NCI-H2196 treated with DMSO at 0.1 percent for 48 hours (cell line): ENCODE results near the gene TIAM1.

Experiments
- DNase-seq: peaks from one replicate; lab custom pipeline; 2025; ENCODE audit not compliant: unreplicated experiment; lab: John Stamatoyannopoulos, UW

Gene TIAM1

GRCh38 chr21:31290765-31291164, 53.3 kb downstream of the TIAM1 start:
- no peak for DNase-seq

- DNase-seq = no peak
Measured at GRCh38 chr21:31289702-31290101, 54.4 kb downstream of the TIAM1 start.

- DNase-seq = no peak
Measured at GRCh38 chr21:31288191-31288590, 55.9 kb downstream of the TIAM1 start.

DNA sequence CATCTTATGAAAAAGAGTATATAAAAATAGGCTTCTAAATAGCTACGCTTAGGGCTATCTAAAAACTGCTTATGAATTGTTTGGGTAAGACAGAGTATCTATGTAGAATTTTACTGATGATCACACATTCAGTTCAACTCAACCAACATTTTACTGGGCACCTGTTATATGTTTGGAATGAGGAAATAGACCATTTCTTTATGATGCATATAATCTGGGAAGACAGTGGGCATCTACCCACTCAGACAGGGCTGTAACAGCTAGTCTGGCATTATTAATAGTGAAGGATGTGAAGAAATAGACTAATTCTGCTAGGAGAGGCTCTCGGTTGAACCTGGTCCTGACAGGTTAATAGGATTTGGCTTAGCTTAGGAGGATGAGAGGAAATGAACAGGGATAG, 56.9 kb downstream of the TIAM1 start:
- no peak for DNase-seq

DNA sequence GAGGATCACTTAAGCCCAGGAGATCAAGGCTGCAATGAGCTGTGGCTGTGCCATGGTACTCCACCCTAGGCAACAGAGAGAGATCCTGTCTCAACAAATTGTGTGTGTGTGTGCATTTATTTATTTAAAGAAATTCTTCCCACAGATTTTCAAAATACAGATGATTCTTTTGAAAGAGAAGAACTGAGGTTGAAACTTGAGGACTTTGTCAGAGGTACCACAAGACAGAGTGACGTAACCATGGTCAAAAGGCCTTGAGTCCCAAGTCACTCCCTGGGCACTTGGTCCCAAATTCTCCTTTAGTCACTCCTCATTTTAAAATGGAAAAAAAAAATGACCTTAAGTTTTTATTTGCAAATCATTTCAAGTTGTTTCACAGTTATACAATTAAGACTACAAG, 57.4 kb downstream of the TIAM1 start:
- no peak for DNase-seq

DNA sequence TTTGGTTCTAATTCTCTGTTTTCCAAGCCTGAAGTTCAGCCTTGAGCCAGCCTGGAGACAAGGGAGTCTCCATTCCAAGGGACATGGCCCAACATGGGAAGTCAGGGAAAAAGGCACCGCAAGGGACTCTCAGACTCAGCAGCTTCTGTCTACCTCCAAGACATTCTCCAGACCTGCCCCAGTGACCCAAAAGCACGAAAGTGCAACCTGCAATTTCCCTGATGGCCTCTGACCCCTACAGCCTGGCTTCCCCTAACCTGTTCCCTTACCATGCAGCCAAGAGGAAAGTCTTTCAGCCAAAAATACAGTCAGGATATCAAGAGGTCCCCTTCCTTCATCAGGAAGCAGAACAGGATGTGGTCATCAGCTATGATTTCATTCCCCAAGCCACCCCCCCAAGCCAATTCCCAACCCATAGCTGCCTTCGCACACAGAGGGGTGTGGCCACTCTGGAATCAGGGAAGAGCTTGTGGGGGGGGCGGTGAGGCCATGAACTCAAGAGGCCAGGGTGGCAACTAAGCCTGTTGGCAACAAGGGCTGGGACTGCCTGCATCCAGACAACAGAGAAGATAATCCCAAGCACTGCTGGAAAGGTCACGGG, 59.2 kb downstream of the TIAM1 start:
- DNase-seq = no peak

DNA sequence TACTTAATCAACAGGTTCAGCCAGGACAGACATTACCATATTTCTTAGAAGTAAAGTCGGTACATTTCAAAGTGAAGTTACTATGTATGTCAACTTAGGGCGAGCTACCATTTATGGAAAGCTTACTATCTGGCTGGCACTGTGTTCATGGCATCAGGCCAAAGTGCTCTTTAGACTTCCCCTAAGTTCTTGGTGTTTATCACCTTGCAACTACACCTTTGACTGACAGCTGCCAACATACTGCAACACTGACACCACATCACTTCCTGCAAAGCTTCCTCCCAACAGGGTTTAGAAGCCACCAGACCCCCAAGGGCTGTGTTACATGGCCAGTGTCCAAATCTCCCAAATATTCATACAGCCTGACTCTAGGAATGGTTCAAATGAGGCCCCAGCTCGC, 61.0 kb downstream of the TIAM1 start:
- DNase-seq = no peak

GRCh38 chr21:31282095-31282709, 61.9 kb downstream of the TIAM1 start:
- no peak for DNase-seq

DNA sequence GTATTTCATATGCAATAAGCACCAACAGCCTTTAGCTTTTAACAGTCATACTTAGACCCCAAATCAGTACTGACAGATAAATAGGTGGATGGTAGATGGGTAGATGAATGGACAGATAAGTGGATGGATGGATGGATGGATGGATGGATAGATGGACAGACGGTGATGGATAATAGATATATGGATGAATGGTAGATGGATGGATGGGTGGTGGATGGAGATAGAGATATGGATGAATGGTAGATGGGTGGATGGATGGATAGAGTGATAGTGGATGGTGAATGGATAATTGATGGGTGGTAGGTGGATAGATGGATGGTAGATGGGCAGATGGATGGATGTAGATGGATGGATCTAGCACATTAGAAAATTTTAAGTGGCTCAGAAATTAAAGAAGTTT, 62.5 kb downstream of the TIAM1 start:
- no peak for DNase-seq

DNA sequence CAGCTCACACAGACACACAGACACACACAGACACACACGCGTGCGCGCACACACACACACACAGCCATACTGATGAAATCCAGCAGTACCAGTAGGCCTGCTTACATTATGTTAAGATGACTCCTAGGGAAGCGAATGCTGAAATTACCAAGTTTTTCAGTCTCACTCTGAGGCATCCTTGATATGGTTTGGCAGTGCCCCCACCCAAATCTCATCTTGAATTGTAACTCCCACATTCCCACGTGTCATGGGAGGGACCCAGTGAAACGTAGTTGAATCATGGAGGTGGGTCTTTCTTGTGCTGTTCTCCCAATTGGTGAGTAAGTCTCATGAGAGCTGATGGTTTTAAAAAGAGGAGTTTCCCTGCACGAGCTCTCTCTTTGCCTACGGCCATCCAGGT, 64.1 kb downstream of the TIAM1 start:
- no peak for DNase-seq

GRCh38 chr21:31279214-31279613, 64.8 kb downstream of the TIAM1 start:
- DNase-seq = no peak

GRCh38 chr21:31278511-31279130, 65.4 kb downstream of the TIAM1 start:
- no peak for DNase-seq

DNA sequence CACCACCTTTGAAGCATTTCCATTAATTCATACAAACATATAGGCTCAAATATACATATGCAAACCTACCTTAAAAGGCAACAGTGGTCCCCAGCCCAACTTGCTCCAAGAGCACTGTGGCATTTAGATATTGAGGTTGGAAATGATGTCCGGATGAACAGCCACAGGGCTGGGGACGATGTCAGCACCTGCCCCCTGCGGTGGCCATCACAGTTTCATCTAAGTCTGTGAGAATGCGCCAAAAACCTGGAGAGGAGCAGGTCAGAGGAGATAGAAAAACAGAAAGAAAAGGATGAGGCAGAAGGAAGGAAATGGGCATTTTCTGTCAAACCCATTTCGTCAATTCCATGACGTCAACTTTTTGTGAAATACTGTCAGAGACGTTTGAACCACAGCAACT, 67.4 kb downstream of the TIAM1 start:
- DNase-seq = no peak

GRCh38 chr21:31275901-31276300, 68.2 kb downstream of the TIAM1 start:
- no peak for DNase-seq

GRCh38 chr21:31273278-31273677, 70.8 kb downstream of the TIAM1 start:
- DNase-seq = no peak

DNA sequence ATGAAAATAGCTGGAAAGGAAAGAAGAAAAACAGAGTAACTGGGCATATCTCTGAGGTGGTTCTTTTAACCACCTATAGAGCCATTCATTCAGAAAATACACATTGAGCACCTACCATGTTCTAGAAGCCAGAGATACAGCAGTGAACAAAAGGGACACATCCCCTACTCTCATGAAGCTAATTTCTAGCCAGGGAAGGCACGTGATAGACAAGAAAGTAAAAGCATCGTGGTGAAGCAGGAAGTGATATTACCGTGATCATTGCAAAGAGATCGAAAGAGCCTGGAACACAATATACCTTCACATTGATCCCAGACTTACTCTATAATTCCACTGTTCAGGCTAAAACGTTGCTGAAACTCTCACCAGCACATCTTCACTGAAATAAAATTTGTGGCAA, 76.0 kb downstream of the TIAM1 start:
- DNase-seq = no peak

DNA sequence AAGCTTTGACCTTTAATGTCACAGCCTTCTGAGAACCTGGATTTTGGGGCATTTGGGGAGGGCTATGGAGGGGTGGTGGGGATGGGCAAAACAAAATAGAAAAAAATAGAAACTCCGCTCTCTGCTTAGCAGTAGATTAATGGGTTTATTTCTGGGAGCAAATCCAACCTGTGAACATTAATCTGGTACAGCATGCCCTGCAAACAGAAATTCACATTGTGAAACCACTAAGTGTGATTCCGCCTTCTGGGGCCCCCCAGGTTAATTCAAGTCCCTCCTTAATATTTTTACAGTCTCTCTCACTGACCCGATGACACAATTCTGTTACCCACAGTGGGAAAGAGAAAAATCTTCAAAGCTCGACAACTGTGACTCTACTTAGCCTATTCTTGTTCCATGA, 76.4 kb downstream of the TIAM1 start:
- no peak for DNase-seq

DNA sequence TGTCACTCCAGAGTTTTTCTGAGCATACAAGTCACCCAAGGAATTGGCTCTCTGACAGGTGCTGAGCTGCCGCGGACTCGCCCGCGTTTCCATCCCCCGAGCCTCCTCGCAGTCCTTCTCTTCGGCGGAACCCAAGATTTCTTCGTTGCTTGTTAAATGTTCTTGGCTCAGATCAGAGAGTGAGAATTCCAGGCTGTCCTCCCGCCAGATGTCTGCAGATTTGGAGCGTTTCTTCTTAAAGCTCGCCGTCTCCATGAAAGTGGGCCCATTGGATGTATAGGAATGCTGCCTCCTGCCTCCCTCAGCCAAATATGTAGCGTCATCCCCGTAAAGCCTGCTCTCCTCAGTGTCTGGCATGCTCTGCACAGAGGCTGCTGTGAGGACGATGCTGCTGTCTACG, 77.8 kb downstream of the TIAM1 start:
- no peak for DNase-seq

GRCh38 chr21:31265366-31266013, 78.6 kb downstream of the TIAM1 start:
- no peak for DNase-seq

- DNase-seq = no peak
Measured at GRCh38 chr21:31264574-31264973, 79.5 kb downstream of the TIAM1 start.

GRCh38 chr21:31262728-31263127, 81.3 kb downstream of the TIAM1 start:
- no peak for DNase-seq

DNA sequence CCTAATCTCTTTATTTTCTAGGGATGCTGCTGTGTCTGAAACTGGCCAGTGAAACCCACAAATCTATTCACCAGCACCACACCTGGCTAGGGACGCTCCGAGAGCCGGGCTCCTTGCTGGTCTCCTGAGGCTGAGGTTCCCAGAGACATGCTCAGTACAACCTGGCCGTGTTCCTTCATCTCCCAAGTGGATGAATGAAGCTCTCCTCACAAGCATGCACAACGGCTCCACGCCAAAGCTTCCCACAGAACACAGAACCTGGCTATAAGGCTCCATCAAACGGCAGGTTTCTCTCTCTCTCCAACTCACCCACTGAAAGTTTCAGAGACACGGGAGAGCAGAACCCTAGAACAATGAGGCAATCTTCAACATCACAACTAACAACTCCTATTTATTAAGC, 82.3 kb downstream of the TIAM1 start:
- DNase-seq = no peak
